Adrenal gland (tissue), 12 donors: Measurements from ENCODE around the gene MOB1B. TPM values are rescaled to one million over a fixed set of nuclear protein-coding genes. Genes with fewer than 3 reads are reported as not detected.

Experiments
- DNase-seq, 7 donors: peaks; one replicate each; pipeline ENCODE4 v3.0.0-alpha.2; 2019 to 2020
- H3K27ac ChIP-seq, 5 donors: fragments of 200-600 bp; sonication (generic) in 4 of 5; 1 replicate in 3 of 5; 2 replicates in 2 of 5; pipeline versions ENCODE4 v1.5.1 to v1.8.0; 2016 to 2020; ENCODE audit warnings: mild to moderate bottlenecking in 1 of 5
- H3K27me3 ChIP-seq: fragments of 200-600 bp; 2 replicates; pipeline ENCODE4 v1.8.0; 2021
- H3K36me3 ChIP-seq, 2 donors: fragments of 200-600 bp; replicated peaks in 1 of 2; 1 replicate in 1 of 2; 2 replicates in 1 of 2; pipeline versions ENCODE4 v1.5.1 to v1.8.0; 2018 to 2022
- H3K4me1 ChIP-seq, 2 donors: fragments of 200-600 bp; replicated peaks in 1 of 2; 1 replicate in 1 of 2; 2 replicates in 1 of 2; pipeline versions ENCODE4 v1.5.1 to v1.8.0; 2018 to 2021
- H3K4me3 ChIP-seq, 4 donors: fragments of 200-600 bp; sonication (generic) in 3 of 4; one replicate each; pipeline ENCODE4 v1.5.1; 2016 to 2018
- H3K9me3 ChIP-seq, 3 donors: fragments of 200-600 bp; sonication (generic) in 1 of 3; replicated peaks in 1 of 3; 1 replicate in 2 of 3; 2 replicates in 1 of 3; pipeline versions ENCODE4 v1.5.1 to v1.8.0; 2016 to 2021
- POLR2A ChIP-seq, 2 donors: fragments of 450-650 bp; IDR thresholded peaks; one replicate each; pipeline ENCODE4 v1.6.1; 2017; ENCODE audit warnings: antibody characterized with exemption in 2 of 2, mild to moderate bottlenecking in 2 of 2, moderate library complexity in 1 of 2
- WGBS, 4 donors: extraction: QIAGEN DNeasy Blood & Tissue Kit in 2 of 4; methylation state at CpG; one replicate each; pipeline versions ENCODE4 v1.1.5 to v1.1.7; 2013 to 2017; 5-methylcytosine and 5-hydroxymethylcytosine counted together
- intact Hi-C, 2 donors: fragments of 100-400 bp; cut with DNase I; formaldehyde crosslinking; loops; one replicate each; pipeline versions ENCODE4 v1.14.1 to v1.15.0; 2022 to 2023
- polyA plus RNA-seq, 3 donors: library from polyadenylated mRNA; stranded (reverse); fragments of 200-250 nt in 2 of 3; fragments of 350-450 nt in 1 of 3; fragmentation: Illumina TruSeq in 1 of 3; extraction: RNeasy Lipid Tissue Mini Kit (QIAGEN cat#74804) in 1 of 3; gene quantifications; one replicate each; pipeline ENCODE4 v1.2.3, GENCODE V29; 2013 to 2014
- total RNA-seq, 9 donors: library from RNA; depleted of rRNA in 4 of 9; stranded (reverse); fragments of >200 nt in 4 of 9; fragments of 120-200 nt in 1 of 9; fragmentation: NEBNext Ultra II Directional in 1 of 9; extraction: Animal tissue kit (Norgen Biotek cat#: 25700) in 1 of 9; gene quantifications; one replicate each; pipeline versions ENCODE4 v1.1.0 to v1.2.4, GENCODE V29; 2013 to 2023
- TF ChIP-seq, protein P1 (sequence below), 6 experiments: fragments of 450-650 bp in 4 of 6; fragments of 200-600 bp in 2 of 6; sonication (generic) in 1 of 6; IDR thresholded peaks; 1 replicate in 5 of 6; 2 replicates in 1 of 6; pipeline versions ENCODE4 v1.5.1 to v1.8.0; 2016 to 2021; ENCODE audit warnings: antibody characterized with exemption in 6 of 6, mild to moderate bottlenecking in 2 of 6, moderate library complexity in 1 of 6
- donor health status: healthy with polysubstance abuse.
- donor health status: Bipolar disorder and iron deficiency.
- donor health status: DM: yes; HTN: yes; CAD: no.
- donor health status: DM: no; HTN: no; CAD: no.
- donor health status: DM: no; HTN: no; CAD: no.
- donor health status: DM: yes; HTN: yes; CAD: no.

The MOB1B gene
- total and polyA plus RNA-seq, 12 donors, result 3.5 to 25.4 (median 14.5) TPM

- no peaks in the 10 kb centered on the region for H3K27me3 ChIP-seq
- intact Hi-C loops, result no loop called here
- H3K9me3 ChIP-seq, result no peaks in the 10 kb centered on the region
- no peaks in the 10 kb centered on the region for H3K4me1 ChIP-seq
- no peaks in the 10 kb centered on the region for H3K36me3 ChIP-seq
- no peak for DNase-seq
- H3K27ac ChIP-seq, result no peak overlapping the region
- 84 to 92% (median 89%) methylated on average over 1 of the region's 1 CpG for WGBS, 4 donors
- TF ChIP-seq, protein P1, sequence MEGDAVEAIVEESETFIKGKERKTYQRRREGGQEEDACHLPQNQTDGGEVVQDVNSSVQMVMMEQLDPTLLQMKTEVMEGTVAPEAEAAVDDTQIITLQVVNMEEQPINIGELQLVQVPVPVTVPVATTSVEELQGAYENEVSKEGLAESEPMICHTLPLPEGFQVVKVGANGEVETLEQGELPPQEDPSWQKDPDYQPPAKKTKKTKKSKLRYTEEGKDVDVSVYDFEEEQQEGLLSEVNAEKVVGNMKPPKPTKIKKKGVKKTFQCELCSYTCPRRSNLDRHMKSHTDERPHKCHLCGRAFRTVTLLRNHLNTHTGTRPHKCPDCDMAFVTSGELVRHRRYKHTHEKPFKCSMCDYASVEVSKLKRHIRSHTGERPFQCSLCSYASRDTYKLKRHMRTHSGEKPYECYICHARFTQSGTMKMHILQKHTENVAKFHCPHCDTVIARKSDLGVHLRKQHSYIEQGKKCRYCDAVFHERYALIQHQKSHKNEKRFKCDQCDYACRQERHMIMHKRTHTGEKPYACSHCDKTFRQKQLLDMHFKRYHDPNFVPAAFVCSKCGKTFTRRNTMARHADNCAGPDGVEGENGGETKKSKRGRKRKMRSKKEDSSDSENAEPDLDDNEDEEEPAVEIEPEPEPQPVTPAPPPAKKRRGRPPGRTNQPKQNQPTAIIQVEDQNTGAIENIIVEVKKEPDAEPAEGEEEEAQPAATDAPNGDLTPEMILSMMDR (IDR thresholded peaks at IDR 0.05), result no peak
- no peak for TF ChIP-seq POLR2A (IDR thresholded peaks at IDR 0.05)
- no peak overlapping the region for H3K4me3 ChIP-seq
Measured at GRCh38 chr4:70984589-70984988, 82.4 kb downstream of the MOB1B start.

GRCh38 chr4:70991596-70991995 is 89.4 kb downstream of the MOB1B start:
- H3K27me3 ChIP-seq, result no peaks in the 10 kb centered on the region
- no peak overlapping the region for H3K27ac ChIP-seq
- H3K36me3 ChIP-seq, result no peaks in the 10 kb centered on the region
- WGBS, 4 donors, result 88 to 98% (median 94%) methylated on average over 2 of the region's 2 CpGs
- no peak for DNase-seq
- no peak for TF ChIP-seq POLR2A (IDR thresholded peaks at IDR 0.05)
- TF ChIP-seq, protein P1 (IDR thresholded peaks at IDR 0.05), result no peak
- no peak overlapping the region for H3K4me3 ChIP-seq
- intact Hi-C loops, result loop anchor here (10.0 kb wide), 3 partner anchors 87 to 157 kb away; partner anchors contain the start of genes GRSF1 (in 1 of the 2) and MOB1B (in 1 of the 2)
- H3K4me1 ChIP-seq, result peaks cover 3 to 30% of the 10 kb centered on the region in 2 donors
- H3K9me3 ChIP-seq, result no peaks in the 10 kb centered on the region

GRCh38 chr4:70992391-70992881 is 90.3 kb downstream of the MOB1B start:
- intact Hi-C loops, result loop anchor here (10.0 kb wide), 3 partner anchors 88 to 158 kb away; partner anchors contain the start of genes GRSF1 (in 1 of the 2) and MOB1B (in 1 of the 2)

More at GRCh38 chr4:70992391-70992881, 90.3 kb downstream of the MOB1B start:
- Histone ChIP-seq H3K27ac (peak overlapping the region in 3 of 5 donors; percentile 75 to 92 (median 81)), H3K4me1 (peaks cover 6 to 39% of the 10 kb centered on the region in 2 donors), H3K9me3 (no peaks in the 10 kb centered on the region), H3K4me3 (peak overlapping the region in 1 of 4 donors; percentile 73), H3K36me3 (no peaks in the 10 kb centered on the region), H3K27me3 (no peaks in the 10 kb centered on the region)
- WGBS, 4 donors, result 87 to 93% (median 90%) methylated on average over 5 of the region's 5 CpGs
- no peak for DNase-seq
- TF ChIP-seq, protein P1 (IDR thresholded peaks at IDR 0.05), result no peak
- no peak for TF ChIP-seq POLR2A (IDR thresholded peaks at IDR 0.05)
